Natural killer cell (primary cell): ENCODE data around the gene CACNA1B. TPM values are rescaled to one million over a fixed set of nuclear protein-coding genes. Genes with fewer than 3 reads are reported as not detected.
A peak's percentile ranks its signal among the peaks of the same experiment; 100 is the strongest.

ENCODE experiments used
- ATAC-seq, 3 donors: fragments of 150-1000 bp in 2 of 3; fragments of 200-7000 bp in 1 of 3; cut with Tn5 transposase; 1 replicate in 1 of 3; 2 replicates in 2 of 3; pipeline ENCODE4 v1.10.0; 2021; ENCODE audit warnings: mild to moderate bottlenecking in 2 of 3, moderate library complexity in 2 of 3
- DNase-seq, 2 donors: peaks; one replicate each; pipeline versions ENCODE4 v3.0.0 to v3.0.0-alpha.2; 2013 to 2021; ENCODE audit warnings: mixed read lengths in 1 of 2
- H3K27ac ChIP-seq: one replicate; pipeline ENCODE4 v1.5.1; 2013; ENCODE audit warnings: mild to moderate bottlenecking, low read length
- H3K27me3 ChIP-seq: one replicate; pipeline ENCODE4 v1.6.1; 2013; ENCODE audit warnings: low read length; ENCODE audit not compliant: control insufficient read depth, insufficient read depth
- H3K36me3 ChIP-seq: one replicate; pipeline ENCODE4 v1.6.1; 2013; ENCODE audit warnings: low read length; ENCODE audit not compliant: control insufficient read depth, insufficient read depth
- H3K4me1 ChIP-seq: one replicate; pipeline ENCODE4 v1.6.1; 2013; ENCODE audit warnings: low read length; ENCODE audit not compliant: control insufficient read depth, insufficient read depth
- H3K4me3 ChIP-seq: one replicate; pipeline ENCODE4 v1.5.1; 2013; ENCODE audit warnings: low read length
- H3K9me3 ChIP-seq: one replicate; pipeline ENCODE4 v1.6.1; 2013; ENCODE audit warnings: low read length; ENCODE audit not compliant: control insufficient read depth, insufficient read depth
- H3K27ac Mint-ChIP-seq, 2 donors: one replicate each; pipeline ENCODE4 v1.8.0; 2022; ENCODE audit warnings: mild to moderate bottlenecking in 2 of 2, mixed read lengths in 2 of 2, moderate library complexity in 1 of 2
- H3K27me3 Mint-ChIP-seq, 2 donors: one replicate each; pipeline ENCODE4 v1.8.0; 2022; ENCODE audit warnings: low read depth in 2 of 2, mixed read lengths in 2 of 2
- H3K36me3 Mint-ChIP-seq: one replicate; pipeline ENCODE4 v1.8.0; 2022; ENCODE audit warnings: mixed read lengths
- H3K4me1 Mint-ChIP-seq, 2 donors: one replicate each; pipeline ENCODE4 v1.8.0; 2022; ENCODE audit warnings: mixed read lengths in 2 of 2
- H3K4me3 Mint-ChIP-seq: one replicate; pipeline ENCODE4 v1.8.0; 2022; ENCODE audit warnings: mild to moderate bottlenecking, moderate library complexity, mixed read lengths
- H3K9me3 Mint-ChIP-seq, 2 donors: one replicate each; pipeline ENCODE4 v1.8.0; 2022; ENCODE audit warnings: mixed read lengths in 2 of 2
- CTCF ChIP-seq: fragments of 200-600 bp; IDR thresholded peaks from one replicate; pipeline ENCODE4 v1.8.0; 2022; ENCODE audit warnings: antibody characterized with exemption
- WGBS: methylation state at CpG from one replicate; pipeline ENCODE4 v1.1.7; 2013; ENCODE audit warnings: missing lambda C conversion rate; ENCODE audit not compliant: insufficient coverage; 5-methylcytosine and 5-hydroxymethylcytosine counted together
- intact Hi-C: fragments of 100-400 bp; cut with micrococcal nuclease; formaldehyde crosslinking; loops from one replicate; pipeline ENCODE4 v1.14.2; 2022
- total RNA-seq, 4 donors: library from RNA; stranded (reverse); fragments of 120-200 nt in 1 of 4; gene quantifications; one replicate each; pipeline versions ENCODE4 v1.2.3 to v1.2.4, GENCODE V29; 2013 to 2022

The CACNA1B gene
- total RNA-seq, 3 donors from 2014 or later (not counting 1 experiment from before 2014, with no cell fraction given) = 0.07 TPM; not detected in 2

GRCh38 chr9:137971477-137972138 lies 94.0 kb downstream of the CACNA1B start:
- Histone ChIP-seq H3K4me3 (no peak overlapping the region), H3K36me3 (no peaks in the 10 kb centered on the region), H3K27me3 (no peaks in the 10 kb centered on the region), H3K9me3 (no peaks in the 10 kb centered on the region), H3K27ac (no peak overlapping the region), H3K4me1 (no peaks in the 10 kb centered on the region)
- 89% methylated on average over 16 of the region's 16 CpGs for WGBS
- H3K9me3 Mint-ChIP-seq = no peaks in the 10 kb centered on the region
- no peak overlapping the region for H3K4me3 Mint-ChIP-seq
- no peaks in the 10 kb centered on the region for H3K36me3 Mint-ChIP-seq
- H3K4me1 Mint-ChIP-seq = no peaks in the 10 kb centered on the region
- no peak for ATAC-seq
- H3K27me3 Mint-ChIP-seq = peaks cover 8 to 12% of the 10 kb centered on the region in 2 donors
- DNase-seq = peak in 1 of 2 donors; percentile 15
- H3K27ac Mint-ChIP-seq = no peak overlapping the region
- no peak for TF ChIP-seq CTCF
- intact Hi-C loops = no loop called here

GRCh38 chr9:137972355-137972987 lies 94.9 kb downstream of the CACNA1B start:
- no peak overlapping the region for H3K4me3 ChIP-seq
- no peak for ATAC-seq
- no peaks in the 10 kb centered on the region for H3K9me3 ChIP-seq
- DNase-seq = no peak
- no peak overlapping the region for H3K27ac Mint-ChIP-seq
- peaks cover 0 to 1% of the 10 kb centered on the region in 2 donors for H3K4me1 Mint-ChIP-seq
- TF ChIP-seq CTCF = no peak
- no peaks in the 10 kb centered on the region for H3K36me3 ChIP-seq
- H3K9me3 Mint-ChIP-seq = no peaks in the 10 kb centered on the region
- H3K27me3 ChIP-seq = no peaks in the 10 kb centered on the region
- H3K36me3 Mint-ChIP-seq = no peaks in the 10 kb centered on the region
- intact Hi-C loops = no loop called here
- no peak overlapping the region for H3K4me3 Mint-ChIP-seq
- no peaks in the 10 kb centered on the region for H3K4me1 ChIP-seq
- peaks cover 7 to 8% of the 10 kb centered on the region in 2 donors for H3K27me3 Mint-ChIP-seq
- 87% methylated on average over 16 of the region's 16 CpGs for WGBS
- H3K27ac ChIP-seq = no peak overlapping the region

GRCh38 chr9:137972988-137973470 lies 95.4 kb downstream of the CACNA1B start:
- H3K36me3 Mint-ChIP-seq = no peaks in the 10 kb centered on the region
- ATAC-seq = no peak
- Histone ChIP-seq H3K4me1 (no peaks in the 10 kb centered on the region), H3K36me3 (no peaks in the 10 kb centered on the region), H3K27ac (no peak overlapping the region), H3K27me3 (no peaks in the 10 kb centered on the region), H3K9me3 (no peaks in the 10 kb centered on the region), H3K4me3 (no peak overlapping the region)
- WGBS = 76% methylated on average over 13 of the region's 13 CpGs
- DNase-seq = peak in 1 of 2 donors; percentile 11
- intact Hi-C loops = no loop called here
- peaks cover 8% of the 10 kb centered on the region in 2 donors for H3K27me3 Mint-ChIP-seq
- no peaks in the 10 kb centered on the region for H3K9me3 Mint-ChIP-seq
- H3K4me3 Mint-ChIP-seq = no peak overlapping the region
- H3K4me1 Mint-ChIP-seq = peaks cover 0 to 5% of the 10 kb centered on the region in 2 donors
- no peak for TF ChIP-seq CTCF
- no peak overlapping the region for H3K27ac Mint-ChIP-seq
